Measurements from ENCODE around the gene HIC1.

The HIC1 gene

DNA sequence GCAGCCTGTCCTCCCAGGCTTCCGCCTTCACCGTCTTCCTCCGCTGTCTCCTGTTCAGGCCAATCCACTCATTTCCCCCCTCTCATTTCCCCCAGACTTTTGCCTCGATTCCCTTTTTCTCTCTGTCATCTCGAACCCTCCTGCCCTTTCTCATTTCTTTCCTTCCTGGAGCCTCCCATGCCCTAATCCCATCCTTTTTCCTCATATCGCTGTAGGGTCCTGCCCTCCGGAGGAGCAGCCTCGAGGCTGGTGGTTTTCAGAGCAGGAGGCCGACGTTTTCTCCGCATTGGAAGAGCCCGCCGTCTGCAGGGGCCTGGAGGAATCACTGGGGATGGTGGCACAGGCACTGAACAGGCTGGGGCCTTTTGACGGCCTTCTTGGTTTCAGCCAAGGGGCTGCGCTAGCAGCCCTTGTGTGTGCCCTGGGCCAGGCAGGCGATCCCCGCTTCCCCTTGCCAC is 12.5 kb upstream of the HIC1 start:
- peak overlapping the region; percentile 66 for H3K4me3 ChIP-seq (ENCODE audit: low read length)
- H3K27me3 ChIP-seq (ENCODE audit: control insufficient read depth, insufficient read depth, low read length), result no peaks in the 10 kb centered on the region
- peak overlapping the region; percentile 85 for H3K27ac ChIP-seq (ENCODE audit: low read depth, low read length)
- H3K9ac ChIP-seq (ENCODE audit: low read length), result peak overlapping the region; percentile 36
- peaks cover 21% of the 10 kb centered on the region for H3K36me3 ChIP-seq (ENCODE audit: control insufficient read depth, insufficient read depth, low read length)
- peaks cover 9% of the 10 kb centered on the region for H3K4me1 ChIP-seq (ENCODE audit: control insufficient read depth, insufficient read depth, low read length)

- no peak overlapping the region for H3K9ac ChIP-seq (ENCODE audit: low read length)
- peaks cover 1% of the 10 kb centered on the region for H3K27me3 ChIP-seq (ENCODE audit: control insufficient read depth, insufficient read depth, low read length)
- H3K4me3 ChIP-seq (ENCODE audit: low read length), result peak overlapping the region; percentile 66
These were observed 12.0 kb upstream of the HIC1 start for GRCh38 chr17:2042933-2043332.

DNA sequence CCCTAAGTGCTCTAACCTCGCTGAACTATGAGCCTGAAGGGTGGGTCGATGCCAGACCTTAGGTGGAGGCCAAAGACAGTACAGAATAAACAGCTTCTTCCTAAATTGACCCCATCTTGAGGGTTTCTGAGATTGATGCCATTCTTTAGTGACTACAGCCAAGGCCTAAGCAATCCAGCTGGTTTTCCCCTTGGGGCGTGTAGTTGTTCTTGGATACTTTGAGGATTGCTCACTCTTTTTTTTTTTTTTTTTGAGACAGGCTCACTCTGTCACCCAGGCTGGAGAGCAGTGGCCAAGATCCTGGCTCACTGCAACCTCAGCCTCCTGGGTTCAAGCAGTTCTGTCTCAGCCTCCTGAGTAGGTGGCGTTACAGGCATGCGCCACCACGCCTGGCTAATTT is 11.1 kb upstream of the HIC1 start:
- H3K36me3 ChIP-seq (ENCODE audit: control insufficient read depth, insufficient read depth, low read length), result peaks cover 18% of the 10 kb centered on the region
- no peak overlapping the region for H3K9ac ChIP-seq (ENCODE audit: low read length)
- peaks cover 3% of the 10 kb centered on the region for H3K27me3 ChIP-seq (ENCODE audit: control insufficient read depth, insufficient read depth, low read length)
- no peak overlapping the region for H3K27ac ChIP-seq (ENCODE audit: low read depth, low read length)
- H3K4me3 ChIP-seq (ENCODE audit: low read length), result no peak overlapping the region
- H3K4me1 ChIP-seq (ENCODE audit: control insufficient read depth, insufficient read depth, low read length), result peaks cover 9% of the 10 kb centered on the region

More at GRCh38 chr17:2042933-2043332, 12.0 kb upstream of the HIC1 start:
- Histone ChIP-seq H3K27ac (ENCODE audit: low read depth, low read length) (no peak overlapping the region), H3K4me1 (ENCODE audit: control insufficient read depth, insufficient read depth, low read length) (peaks cover 9% of the 10 kb centered on the region), H3K36me3 (ENCODE audit: control insufficient read depth, insufficient read depth, low read length) (peaks cover 18% of the 10 kb centered on the region)

DNA sequence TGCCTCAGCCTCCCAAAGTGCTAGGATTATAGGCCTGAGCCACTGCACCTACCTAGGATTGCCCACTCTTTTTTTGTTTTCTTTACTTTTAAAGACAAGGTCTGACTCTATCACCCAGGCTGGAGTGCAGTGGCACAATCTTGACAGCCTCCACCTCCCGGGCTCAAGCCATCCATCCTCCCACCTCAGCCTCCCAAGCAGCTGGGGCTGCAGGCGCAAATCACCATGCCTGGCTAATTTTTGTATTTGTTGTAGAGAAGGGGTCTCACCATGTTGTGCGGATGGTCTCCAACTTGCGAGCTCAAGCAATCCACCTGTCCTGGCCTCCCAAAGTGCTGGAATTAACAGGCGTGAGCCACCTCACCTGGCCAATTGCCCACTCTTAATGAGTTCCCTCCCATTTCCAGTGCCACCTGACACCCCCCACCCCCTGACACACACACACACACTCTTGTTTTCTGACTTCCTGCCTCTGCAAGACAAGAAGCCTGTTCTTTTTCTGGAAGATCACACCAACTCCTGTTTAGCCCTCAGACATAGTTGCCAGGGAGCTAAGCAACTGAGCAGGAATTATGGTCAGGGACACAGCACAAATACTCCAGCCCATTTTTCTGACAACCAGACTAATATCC is 10.5 kb upstream of the HIC1 start:
- H3K27ac ChIP-seq (ENCODE audit: low read depth, low read length), result no peak overlapping the region
- H3K4me1 ChIP-seq (ENCODE audit: control insufficient read depth, insufficient read depth, low read length), result peaks cover 13% of the 10 kb centered on the region

DNA sequence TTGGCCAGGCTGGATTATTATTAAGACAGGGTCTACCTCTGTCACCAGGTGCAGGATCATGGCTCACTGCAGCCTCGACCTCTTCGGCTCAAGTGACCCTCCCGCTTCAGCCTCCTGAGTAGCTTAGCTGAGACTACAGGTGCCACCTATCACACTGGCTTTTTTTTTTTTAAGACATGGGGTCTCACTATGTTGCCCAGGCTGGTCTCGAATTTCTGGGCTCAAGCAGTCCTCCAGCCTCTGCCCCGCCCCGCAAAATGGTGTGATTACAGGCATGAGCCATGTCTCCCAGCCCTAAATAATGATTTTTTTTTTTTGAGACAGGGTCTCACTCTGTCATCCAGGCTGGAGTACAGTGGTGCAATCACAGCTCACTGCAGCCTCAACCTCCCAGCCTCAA is 7.3 kb upstream of the HIC1 start:
- H3K4me3 ChIP-seq (ENCODE audit: low read length), result no peak overlapping the region

More for the DNA sequence above, 10.5 kb upstream of the HIC1 start:
- Histone ChIP-seq H3K4me3 (ENCODE audit: low read length) (no peak overlapping the region), H3K9ac (ENCODE audit: low read length) (no peak overlapping the region), H3K36me3 (ENCODE audit: control insufficient read depth, insufficient read depth, low read length) (peaks cover 18% of the 10 kb centered on the region), H3K27me3 (ENCODE audit: control insufficient read depth, insufficient read depth, low read length) (peaks cover 3% of the 10 kb centered on the region)

DNA sequence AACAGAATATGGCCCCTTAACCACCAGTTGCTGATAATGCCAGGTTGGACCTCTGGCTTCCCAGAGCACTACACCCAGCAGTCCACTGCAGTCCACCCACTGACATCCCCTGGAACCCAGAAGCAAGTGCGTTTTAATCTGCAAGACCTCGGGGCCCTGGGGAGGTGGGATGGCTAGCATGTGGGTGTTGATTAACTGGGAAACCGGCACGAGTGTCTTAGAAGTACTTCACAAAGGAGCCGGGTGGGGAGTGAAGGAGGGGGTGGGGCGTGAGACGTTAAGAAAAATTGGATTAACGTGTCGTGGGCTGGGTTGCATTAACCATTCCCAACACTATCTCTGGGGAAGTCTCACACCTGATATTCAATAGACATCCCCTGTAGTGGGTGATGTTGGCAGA is 6.1 kb upstream of the HIC1 start:
- no peak overlapping the region for H3K27ac ChIP-seq (ENCODE audit: low read depth, low read length)
- H3K9ac ChIP-seq (ENCODE audit: low read length), result no peak overlapping the region
- peaks cover 5% of the 10 kb centered on the region for H3K4me1 ChIP-seq (ENCODE audit: control insufficient read depth, insufficient read depth, low read length)
- peaks cover 3% of the 10 kb centered on the region for H3K36me3 ChIP-seq (ENCODE audit: control insufficient read depth, insufficient read depth, low read length)
- H3K4me3 ChIP-seq (ENCODE audit: low read length), result peak overlapping the region; percentile 73
- peaks cover 3% of the 10 kb centered on the region for H3K27me3 ChIP-seq (ENCODE audit: control insufficient read depth, insufficient read depth, low read length)

More for the DNA sequence above, 7.3 kb upstream of the HIC1 start:
- H3K27me3 ChIP-seq (ENCODE audit: control insufficient read depth, insufficient read depth, low read length), result peaks cover 3% of the 10 kb centered on the region
- no peak overlapping the region for H3K27ac ChIP-seq (ENCODE audit: low read depth, low read length)
- H3K9ac ChIP-seq (ENCODE audit: low read length), result no peak overlapping the region
- peaks cover 14% of the 10 kb centered on the region for H3K36me3 ChIP-seq (ENCODE audit: control insufficient read depth, insufficient read depth, low read length)
- peaks cover 10% of the 10 kb centered on the region for H3K4me1 ChIP-seq (ENCODE audit: control insufficient read depth, insufficient read depth, low read length)

DNA sequence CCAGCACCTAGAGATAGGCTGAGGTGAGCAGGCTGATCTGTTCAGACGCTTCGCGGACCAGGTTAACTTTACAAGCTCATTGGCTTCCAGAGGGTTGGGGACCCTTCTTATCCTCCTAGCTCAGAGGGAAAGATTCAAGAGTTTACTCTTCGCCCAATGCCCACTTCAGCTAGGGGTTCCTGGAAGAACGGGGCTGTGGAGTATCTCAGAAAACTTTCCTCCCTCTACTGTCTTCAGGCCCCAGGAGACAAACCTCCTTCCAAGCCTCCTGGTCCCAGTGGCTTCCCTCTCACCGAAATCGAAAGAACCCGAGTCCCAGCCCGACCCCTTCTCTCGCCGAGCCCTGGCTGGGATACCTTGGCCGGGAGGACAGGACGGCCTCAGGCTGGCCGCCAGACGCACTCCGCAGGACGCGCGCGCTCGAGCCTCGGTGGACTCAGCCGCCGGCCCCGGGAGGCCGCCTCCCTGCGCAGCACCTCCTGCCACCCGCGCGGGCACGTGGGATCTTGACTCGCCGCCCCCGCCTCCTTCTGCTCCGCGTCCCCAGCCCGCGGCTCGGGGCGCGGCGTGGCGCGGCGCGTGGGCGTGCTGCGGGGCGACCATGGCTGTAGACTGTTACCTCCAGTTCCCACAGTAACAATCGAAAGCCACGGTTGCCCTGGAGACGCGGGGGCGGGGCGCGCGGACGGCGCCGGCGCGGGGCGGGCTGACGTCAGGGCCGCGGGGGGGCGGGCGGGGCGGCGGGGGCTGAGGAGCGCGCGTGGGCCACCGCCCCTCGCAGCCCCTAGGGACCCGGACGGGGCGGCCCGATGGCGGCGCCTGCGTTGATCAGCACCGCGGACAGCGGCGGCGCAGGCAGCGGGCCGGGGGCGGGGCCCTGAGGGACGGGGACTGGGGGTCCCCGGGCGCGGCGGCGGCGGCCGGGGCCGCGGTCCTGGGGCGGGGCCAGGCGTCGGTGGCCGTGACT is 5.3 kb upstream of the HIC1 start:
- Histone ChIP-seq H3K36me3 (ENCODE audit: control insufficient read depth, insufficient read depth, low read length) (no peaks in the 10 kb centered on the region), H3K4me1 (ENCODE audit: control insufficient read depth, insufficient read depth, low read length) (peaks cover 5% of the 10 kb centered on the region), H3K9ac (ENCODE audit: low read length) (no peak overlapping the region), H3K27me3 (ENCODE audit: control insufficient read depth, insufficient read depth, low read length) (peaks cover 3% of the 10 kb centered on the region), H3K4me3 (ENCODE audit: low read length) (peak overlapping the region; percentile 73), H3K27ac (ENCODE audit: low read depth, low read length) (no peak overlapping the region)

GRCh38 chr17:2050300-2051060 is 4.4 kb upstream of the HIC1 start:
- H3K9ac ChIP-seq (ENCODE audit: low read length), result no peak overlapping the region
- no peak overlapping the region for H3K27ac ChIP-seq (ENCODE audit: low read depth, low read length)

GRCh38 chr17:2051061-2051932 is 3.6 kb upstream of the HIC1 start:
- peaks cover 3% of the 10 kb centered on the region for H3K27me3 ChIP-seq (ENCODE audit: control insufficient read depth, insufficient read depth, low read length)
- H3K27ac ChIP-seq (ENCODE audit: low read depth, low read length), result no peak overlapping the region
- no peaks in the 10 kb centered on the region for H3K36me3 ChIP-seq (ENCODE audit: control insufficient read depth, insufficient read depth, low read length)
- no peak overlapping the region for H3K4me3 ChIP-seq (ENCODE audit: low read length)
- no peak overlapping the region for H3K9ac ChIP-seq (ENCODE audit: low read length)
- H3K4me1 ChIP-seq (ENCODE audit: control insufficient read depth, insufficient read depth, low read length), result peaks cover 5% of the 10 kb centered on the region

More at GRCh38 chr17:2050300-2051060, 4.4 kb upstream of the HIC1 start:
- Histone ChIP-seq H3K27me3 (ENCODE audit: control insufficient read depth, insufficient read depth, low read length) (peaks cover 3% of the 10 kb centered on the region), H3K4me1 (ENCODE audit: control insufficient read depth, insufficient read depth, low read length) (peaks cover 5% of the 10 kb centered on the region), H3K36me3 (ENCODE audit: control insufficient read depth, insufficient read depth, low read length) (no peaks in the 10 kb centered on the region), H3K4me3 (ENCODE audit: low read length) (peak overlapping the region; percentile 54)

GRCh38 chr17:2051933-2052559 is 2.9 kb upstream of the HIC1 start:
- peaks cover 5% of the 10 kb centered on the region for H3K4me1 ChIP-seq (ENCODE audit: control insufficient read depth, insufficient read depth, low read length)
- H3K9ac ChIP-seq (ENCODE audit: low read length), result no peak overlapping the region
- no peaks in the 10 kb centered on the region for H3K36me3 ChIP-seq (ENCODE audit: control insufficient read depth, insufficient read depth, low read length)
- H3K27me3 ChIP-seq (ENCODE audit: control insufficient read depth, insufficient read depth, low read length), result peaks cover 3% of the 10 kb centered on the region
- H3K27ac ChIP-seq (ENCODE audit: low read depth, low read length), result no peak overlapping the region
- no peak overlapping the region for H3K4me3 ChIP-seq (ENCODE audit: low read length)
